BE2C (cell line): ENCODE data around the gene CITED1.

Experiments used
- DNase-seq: peaks from one replicate; pipeline ENCODE4 v3.0.0-alpha.2; 2020
- H3K27me3 ChIP-seq: fragments of 250-450 bp; sonication (Bioruptor Pico); 2 replicates; pipeline ENCODE4 v1.5.1; 2020; ENCODE audit warnings: mild to moderate bottlenecking
- H3K36me3 ChIP-seq: fragments of 250-450 bp; sonication (Bioruptor Pico); 2 replicates; pipeline ENCODE4 v1.5.1; 2020; ENCODE audit warnings: mild to moderate bottlenecking
- H3K4me1 ChIP-seq: fragments of 250-450 bp; sonication (Bioruptor Pico); 2 replicates; pipeline ENCODE4 v1.5.1; 2020
- H3K4me3 ChIP-seq: 2 replicates; pipeline ENCODE4 v1.5.1; 2011; ENCODE audit warnings: low read depth, low read length
- H3K9me3 ChIP-seq: fragments of 250-450 bp; sonication (Bioruptor Pico); 2 replicates; pipeline ENCODE4 v1.5.1; 2020
- CTCF ChIP-seq: IDR thresholded peaks from 2 replicates; pipeline ENCODE4 v1.5.1; 2012; ENCODE audit warnings: mild to moderate bottlenecking, low read depth, low read length

CITED1 gene

GRCh38 chrX:72296991-72297390, 8.7 kb downstream of the CITED1 start:
- no peak for DNase-seq
- Histone ChIP-seq H3K9me3 (no peaks in the 10 kb centered on the region), H3K27me3 (no peaks in the 10 kb centered on the region), H3K4me3 (no peak overlapping the region), H3K36me3 (no peaks in the 10 kb centered on the region), H3K4me1 (no peaks in the 10 kb centered on the region)
- no peak for TF ChIP-seq CTCF

- Histone ChIP-seq H3K27me3 (no peaks in the 10 kb centered on the region), H3K9me3 (no peaks in the 10 kb centered on the region), H3K4me3 (no peak overlapping the region), H3K4me1 (no peaks in the 10 kb centered on the region), H3K36me3 (no peaks in the 10 kb centered on the region)
- TF ChIP-seq CTCF = no peak
- DNase-seq = no peak
Measured at GRCh38 chrX:72295745-72296144, 10.0 kb downstream of the CITED1 start.

GRCh38 chrX:72294497-72294896, 11.2 kb downstream of the CITED1 start:
- Histone ChIP-seq H3K9me3 (no peaks in the 10 kb centered on the region), H3K27me3 (no peaks in the 10 kb centered on the region), H3K36me3 (no peaks in the 10 kb centered on the region), H3K4me1 (no peaks in the 10 kb centered on the region), H3K4me3 (no peak overlapping the region)
- DNase-seq = no peak
- TF ChIP-seq CTCF = no peak

GRCh38 chrX:72282302-72282701, 23.4 kb downstream of the CITED1 start:
- DNase-seq = no peak
- Histone ChIP-seq H3K27me3 (no peaks in the 10 kb centered on the region), H3K4me1 (no peaks in the 10 kb centered on the region), H3K9me3 (no peaks in the 10 kb centered on the region), H3K36me3 (no peaks in the 10 kb centered on the region), H3K4me3 (no peak overlapping the region)
- TF ChIP-seq CTCF = no peak

GRCh38 chrX:72280321-72280845, 25.3 kb downstream of the CITED1 start:
- Histone ChIP-seq H3K36me3 (peaks cover 14% of the 10 kb centered on the region), H3K9me3 (no peaks in the 10 kb centered on the region), H3K4me3 (no peak overlapping the region), H3K27me3 (no peaks in the 10 kb centered on the region), H3K4me1 (no peaks in the 10 kb centered on the region)
- no peak for TF ChIP-seq CTCF
- DNase-seq = no peak

GRCh38 chrX:72276478-72276953, 29.2 kb downstream of the CITED1 start:
- H3K4me1 ChIP-seq = no peaks in the 10 kb centered on the region
- peak overlapping the region; percentile 90 for H3K4me3 ChIP-seq
- TF ChIP-seq CTCF = no peak
- H3K27me3 ChIP-seq = no peaks in the 10 kb centered on the region
- peaks cover 51% of the 10 kb centered on the region for H3K36me3 ChIP-seq
- peak; percentile 7 for DNase-seq
- H3K9me3 ChIP-seq = no peaks in the 10 kb centered on the region
